Stimulated activated CD8-positive, alpha-beta memory T cell treated with anti-CD3 and anti-CD28 coated beads, Interleukin-7, amount 100 ng/mL, for 4 hours (primary cell): ENCODE measurements around the gene TTC28.
A peak's percentile ranks its signal among the peaks of the same experiment; 100 is the strongest.
"Not testable (repeated sequence)": the region's sequence is repeated elsewhere in the genome, so short reads cannot be mapped to it uniquely, and the experiment has no call there.

Experiments used
- DNase-seq, 2 donors: peaks; one replicate each; pipeline ENCODE4 v3.0.0-alpha.2; 2020; ENCODE audit warnings: low read depth in 2 of 2

Gene TTC28

GRCh38 chr22:28488825-28489224 lies 190.8 kb downstream of the TTC28 start:
- DNase-seq, result no peak

- no peak for DNase-seq
Observed at GRCh38 chr22:28484662-28485061, 195.0 kb downstream of the TTC28 start.

- DNase-seq, result no peak
Observed at GRCh38 chr22:28481725-28482124, 197.9 kb downstream of the TTC28 start.

GRCh38 chr22:28480000-28480715 lies 199.5 kb downstream of the TTC28 start:
- no peak for DNase-seq

GRCh38 chr22:28478564-28478963 lies 201.1 kb downstream of the TTC28 start:
- no peak for DNase-seq

- no peak for DNase-seq
Observed at GRCh38 chr22:28477556-28477955, 202.1 kb downstream of the TTC28 start.

GRCh38 chr22:28474330-28474729 lies 205.3 kb downstream of the TTC28 start:
- DNase-seq, result no peak

GRCh38 chr22:28473258-28473657 lies 206.4 kb downstream of the TTC28 start:
- no peak for DNase-seq

- not testable (repeated sequence) for DNase-seq
Observed at GRCh38 chr22:28467055-28467454, 212.6 kb downstream of the TTC28 start.

- no peak for DNase-seq
Observed at GRCh38 chr22:28466399-28466798, 213.2 kb downstream of the TTC28 start.

- DNase-seq, result no peak
Observed at GRCh38 chr22:28465841-28466240, 213.8 kb downstream of the TTC28 start.

GRCh38 chr22:28464127-28464526 lies 215.5 kb downstream of the TTC28 start:
- no peak for DNase-seq

GRCh38 chr22:28463408-28463807 lies 216.2 kb downstream of the TTC28 start:
- DNase-seq, result not testable (repeated sequence)

GRCh38 chr22:28462901-28463300 lies 216.7 kb downstream of the TTC28 start:
- no peak for DNase-seq

GRCh38 chr22:28462041-28462440 lies 217.6 kb downstream of the TTC28 start:
- no peak for DNase-seq

- DNase-seq, result no peak
Observed at GRCh38 chr22:28454431-28455064, 225.1 kb downstream of the TTC28 start.

GRCh38 chr22:28450109-28450508 lies 229.5 kb downstream of the TTC28 start:
- DNase-seq, result no peak

- DNase-seq, result no peak
Observed at GRCh38 chr22:28449041-28449440, 230.6 kb downstream of the TTC28 start.

- DNase-seq, result no peak
Observed at GRCh38 chr22:28448625-28449024, 231.0 kb downstream of the TTC28 start.

GRCh38 chr22:28444659-28445058 lies 235.0 kb downstream of the TTC28 start:
- DNase-seq, result no peak

- no peak for DNase-seq
Observed at GRCh38 chr22:28443526-28443876, 236.1 kb downstream of the TTC28 start.

- DNase-seq, result no peak
Observed at GRCh38 chr22:28442711-28443525, 236.7 kb downstream of the TTC28 start.

GRCh38 chr22:28442264-28442710 lies 237.4 kb downstream of the TTC28 start:
- peak in 1 of 2 donors; percentile 48 for DNase-seq
